Skin epidermis (tissue), 12 donors: ENCODE results near the gene FHIP2A.
"Not testable (repeated sequence)": the region's sequence is repeated elsewhere in the genome, so short reads cannot be mapped to it uniquely, and the experiment has no call there.

Experiments
- H3K27ac ChIP-seq, 21 experiments: fragments of 200-600 bp; sonication (generic) in 11 of 21; one replicate each; pipeline ENCODE4 v1.5.0; 2020; ENCODE audit warnings: mild to moderate bottlenecking in 3 of 21, inconsistent platforms in 2 of 21, moderate library complexity in 2 of 21
- H3K4me3 ChIP-seq, 7 experiments: fragments of 200-600 bp; sonication (generic) in 2 of 7; one replicate each; pipeline ENCODE4 v1.5.0; 2020; ENCODE audit warnings: inconsistent platforms in 2 of 7, mild to moderate bottlenecking in 2 of 7, moderate library complexity in 1 of 7

Gene FHIP2A

DNA sequence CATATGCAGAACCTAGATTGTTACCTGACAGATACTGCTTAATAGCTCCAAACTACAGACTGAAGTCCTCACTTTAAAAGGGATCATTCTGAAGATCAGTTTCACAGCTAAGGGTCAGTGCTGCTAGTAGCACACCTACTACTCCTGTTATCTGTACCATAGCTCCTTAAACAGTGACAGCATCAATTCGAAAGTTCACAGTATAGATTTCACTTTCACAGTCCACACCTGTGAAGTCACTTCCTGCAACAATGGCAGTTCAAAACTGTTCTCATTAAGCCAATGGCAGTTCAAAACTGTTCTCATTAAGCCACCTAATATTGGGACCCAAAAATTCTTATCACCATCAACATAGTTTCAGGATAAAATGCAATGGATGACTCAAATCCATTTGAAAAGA is 10.7 kb upstream of the FHIP2A start:
- Histone ChIP-seq H3K4me3 (no peak overlapping the region), H3K27ac (no peak overlapping the region)

GRCh38 chr10:114811862-114812261 is 9.7 kb upstream of the FHIP2A start:
- H3K4me3 ChIP-seq: no peak overlapping the region
- no peak overlapping the region for H3K27ac ChIP-seq

- no peak overlapping the region for H3K4me3 ChIP-seq
Measured at GRCh38 chr10:114815791-114816190, 5.8 kb upstream of the FHIP2A start.

GRCh38 chr10:114816308-114816707 is 5.3 kb upstream of the FHIP2A start:
- Histone ChIP-seq H3K27ac (no peak overlapping the region), H3K4me3 (no peak overlapping the region)

More at GRCh38 chr10:114815791-114816190, 5.8 kb upstream of the FHIP2A start:
- H3K27ac ChIP-seq: no peak overlapping the region

GRCh38 chr10:114819322-114819721 is 2.3 kb upstream of the FHIP2A start:
- Histone ChIP-seq H3K4me3 (no peak overlapping the region), H3K27ac (no peak overlapping the region)

GRCh38 chr10:114821915-114822443 is 399 bp downstream of the FHIP2A start:
- H3K4me3 ChIP-seq: peak overlapping the region; percentile 62 to 98 (median 82)
- peak overlapping the region; percentile 90 to 99 (median 98) for H3K27ac ChIP-seq

DNA sequence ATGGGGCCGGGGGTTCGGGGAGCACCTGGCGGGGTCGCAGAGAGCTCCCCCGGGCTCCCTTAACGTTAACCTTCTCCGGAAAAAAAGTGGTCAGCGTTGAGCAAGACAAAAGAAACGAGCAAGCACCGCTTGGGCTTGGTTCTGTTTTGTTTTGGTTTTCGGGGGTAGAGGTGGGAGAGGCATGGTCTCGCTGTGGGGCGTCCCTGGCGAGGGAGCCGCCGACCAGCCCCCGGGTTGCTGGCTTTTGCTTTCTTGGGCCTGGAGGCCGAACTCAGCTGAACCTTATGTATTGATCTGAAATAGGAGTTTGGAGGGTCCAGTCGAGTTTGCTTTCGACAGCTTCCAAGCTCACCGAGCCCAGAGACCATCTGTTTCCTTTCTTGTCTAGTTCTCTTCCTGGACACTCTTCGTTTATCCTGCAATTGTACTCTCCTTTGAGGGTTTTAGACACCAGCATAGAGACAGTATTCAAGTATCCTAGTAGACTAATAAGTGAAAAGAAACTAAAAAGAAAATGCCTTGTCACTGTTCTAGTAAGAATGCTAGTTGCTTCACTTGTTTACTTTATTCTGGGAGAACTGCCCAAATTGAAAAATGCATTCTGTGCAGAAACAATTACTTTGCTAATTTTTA is 980 bp downstream of the FHIP2A start:
- Histone ChIP-seq H3K4me3 (peak overlapping the region; percentile 62 to 98 (median 82)), H3K27ac (peak overlapping the region; percentile 90 to 99 (median 98))

GRCh38 chr10:114823077-114823463 is 1.5 kb downstream of the FHIP2A start:
- peak overlapping the region; percentile 90 to 99 (median 98) for H3K27ac ChIP-seq
- peak overlapping the region; percentile 62 to 98 (median 82) for H3K4me3 ChIP-seq

GRCh38 chr10:114824391-114824790 is 2.8 kb downstream of the FHIP2A start:
- no peak overlapping the region for H3K4me3 ChIP-seq
- H3K27ac ChIP-seq: peak overlapping the region in 5 of 21 experiments; percentile 1 to 58 (median 21)

- Histone ChIP-seq H3K4me3 (no peak overlapping the region), H3K27ac (peak overlapping the region in 8 of 21 experiments; percentile 1 to 53 (median 42))
Measured at GRCh38 chr10:114825513-114826253, 4.1 kb downstream of the FHIP2A start.

DNA sequence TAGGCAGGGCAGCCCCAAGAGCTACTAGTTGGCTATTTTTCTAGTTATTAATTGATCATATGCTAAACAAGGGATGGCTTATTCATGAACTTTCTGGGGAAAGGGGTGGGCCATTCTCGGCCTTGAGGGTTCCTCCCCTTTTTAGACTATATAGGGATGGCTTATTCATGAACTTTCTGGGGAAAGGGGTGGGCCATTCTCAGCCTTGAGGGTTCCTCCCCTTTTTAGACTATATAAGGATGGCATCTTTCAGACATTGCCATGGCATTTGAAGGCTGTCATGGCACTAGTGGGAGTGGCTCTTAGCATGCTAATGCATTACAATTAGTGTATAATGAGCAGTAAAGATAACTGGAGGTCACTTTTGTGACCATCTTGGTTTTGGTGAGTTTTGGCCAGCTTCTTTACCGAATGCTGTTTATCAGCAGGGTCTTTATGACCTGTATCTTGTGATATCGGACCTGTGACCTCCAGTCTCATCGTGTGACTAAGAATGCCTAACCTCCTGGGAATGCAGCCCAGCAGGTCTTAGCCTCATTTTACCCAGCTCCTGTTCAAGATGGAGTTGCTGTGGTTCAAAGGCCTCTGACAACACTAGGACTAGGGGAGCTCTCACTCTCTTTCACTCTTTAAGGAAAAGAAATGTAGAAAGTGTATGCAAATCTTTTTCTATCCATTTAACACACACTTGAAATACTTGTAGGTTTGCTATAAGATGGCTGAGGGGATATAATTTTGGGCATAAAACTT is 7.8 kb downstream of the FHIP2A start:
- H3K4me3 ChIP-seq: no peak overlapping the region
- H3K27ac ChIP-seq: no peak overlapping the region

DNA sequence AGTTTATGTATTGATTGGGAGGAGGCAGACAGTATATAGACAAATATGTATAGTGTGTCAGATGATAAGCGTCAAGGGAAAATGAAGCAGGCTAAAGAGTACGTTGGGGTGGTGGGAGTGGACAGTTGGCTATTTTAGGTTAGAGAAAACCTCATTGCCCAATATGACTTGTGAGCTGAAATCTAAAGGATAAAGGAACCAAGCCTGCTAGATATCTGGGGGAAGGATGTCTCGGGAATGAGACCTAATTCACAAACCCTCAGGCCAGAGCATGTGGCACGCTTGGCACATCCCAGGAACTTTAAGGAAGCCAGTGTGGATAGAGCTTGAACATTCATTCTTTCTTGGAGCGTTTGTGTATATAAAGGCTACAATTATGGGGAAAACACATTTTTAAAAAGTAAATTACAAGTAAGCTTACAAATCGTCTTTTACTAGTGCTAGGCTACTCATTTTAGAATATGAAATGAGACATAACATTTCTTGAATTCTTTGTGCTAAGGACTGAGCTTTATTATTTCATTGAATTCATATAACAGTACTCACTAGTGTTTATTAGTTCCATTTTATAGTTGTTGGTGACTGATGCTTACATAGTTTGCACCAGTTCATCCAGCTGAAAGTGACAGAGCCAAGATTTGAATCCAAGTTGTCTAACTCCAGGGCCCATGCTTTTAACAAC is 9.7 kb downstream of the FHIP2A start:
- Histone ChIP-seq H3K27ac (no peak overlapping the region), H3K4me3 (no peak overlapping the region)

GRCh38 chr10:114837690-114838089 is 16.1 kb downstream of the FHIP2A start:
- H3K27ac ChIP-seq: no peak overlapping the region
- H3K4me3 ChIP-seq: no peak overlapping the region

DNA sequence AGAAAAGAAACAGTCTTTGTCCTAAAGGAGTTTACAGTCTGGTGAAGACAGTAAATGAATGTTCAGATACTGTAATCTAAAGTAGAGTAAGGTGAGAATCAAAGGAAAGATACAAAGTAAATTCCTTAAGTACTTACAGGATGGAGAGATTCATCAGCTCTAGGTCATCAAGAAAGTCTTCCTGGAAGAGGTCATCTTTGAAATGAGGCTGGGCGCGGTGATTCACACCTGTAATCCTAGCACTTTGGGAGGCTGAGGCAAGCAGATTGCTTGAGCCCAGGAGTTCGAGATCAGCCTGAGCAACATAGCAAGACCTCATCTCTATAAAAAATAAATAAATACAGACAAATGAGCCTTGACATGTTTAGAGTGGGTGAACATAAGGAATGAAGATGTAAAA is 18.3 kb downstream of the FHIP2A start:
- Histone ChIP-seq H3K27ac (no peak overlapping the region), H3K4me3 (no peak overlapping the region)

- no peak overlapping the region for H3K27ac ChIP-seq
Measured at GRCh38 chr10:114845978-114846693, 24.6 kb downstream of the FHIP2A start.

GRCh38 chr10:114847517-114847916 is 25.9 kb downstream of the FHIP2A start:
- not testable (repeated sequence) for H3K4me3 ChIP-seq, H3K27ac ChIP-seq

More at GRCh38 chr10:114845978-114846693, 24.6 kb downstream of the FHIP2A start:
- no peak overlapping the region for H3K4me3 ChIP-seq

DNA sequence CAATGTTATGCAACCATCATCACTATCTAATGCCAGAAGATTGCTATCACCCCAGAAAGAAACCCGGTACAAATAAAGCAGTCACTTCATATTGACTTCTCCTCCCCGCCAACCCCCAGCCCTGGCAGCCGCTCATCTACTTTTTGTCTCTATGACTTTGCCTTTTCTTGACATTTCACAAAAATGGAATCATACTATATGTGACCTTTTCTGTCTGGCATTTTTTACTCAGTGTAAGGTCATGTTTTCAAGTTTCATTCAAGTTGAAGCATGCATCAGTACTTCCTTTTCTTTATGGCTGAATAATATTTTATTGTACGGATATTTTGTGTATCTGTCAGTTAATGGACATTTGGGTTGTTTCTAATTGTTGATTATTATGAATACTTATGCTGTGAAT is 28.1 kb downstream of the FHIP2A start:
- Histone ChIP-seq H3K4me3 (no peak overlapping the region), H3K27ac (no peak overlapping the region)

GRCh38 chr10:114850126-114850525 is 28.5 kb downstream of the FHIP2A start:
- Histone ChIP-seq H3K4me3 (no peak overlapping the region), H3K27ac (no peak overlapping the region)

DNA sequence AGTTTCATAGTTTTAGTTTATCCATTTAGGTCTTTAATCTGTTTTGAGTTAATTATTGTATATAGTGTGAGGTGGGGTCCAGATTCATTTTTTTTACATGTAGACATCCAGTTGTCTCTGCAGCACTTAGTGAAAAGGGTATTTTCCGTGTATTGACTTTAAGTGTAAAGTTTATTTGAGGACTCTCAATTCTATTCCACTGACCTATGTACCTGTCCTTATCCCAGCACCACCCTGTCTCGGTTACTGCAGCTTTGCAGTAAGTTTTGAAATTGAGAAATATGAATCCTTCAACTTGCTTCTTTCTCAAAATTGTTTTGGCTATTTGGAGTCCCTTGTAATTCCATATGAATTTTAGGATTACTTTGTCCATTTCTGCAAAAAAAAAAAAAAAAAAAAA is 29.8 kb downstream of the FHIP2A start:
- Histone ChIP-seq H3K4me3 (no peak overlapping the region), H3K27ac (no peak overlapping the region)
